ENCODE measurements around the gene RETREG1. TPM values are rescaled to one million over a fixed set of nuclear protein-coding genes. Genes with fewer than 3 reads are reported as not detected.
A peak's percentile ranks its signal among the peaks of the same experiment; 100 is the strongest.
"Not testable (repeated sequence)": the region's sequence is repeated elsewhere in the genome, so short reads cannot be mapped to it uniquely, and the experiment has no call there.

Gene RETREG1
- total RNA-seq, 1 donor from 2014 or later = 3.0 TPM

GRCh38 chr5:16617274-16617968 lies 624 bp upstream of the RETREG1 start:
- H3K9ac ChIP-seq = no peak overlapping the region
- H3K4me1 Mint-ChIP-seq = peaks cover 11% of the 10 kb centered on the region

GRCh38 chr5:16615741-16616535 lies 859 bp downstream of the RETREG1 start:
- no peak overlapping the region for H3K27ac ChIP-seq
- H3K4me3 Mint-ChIP-seq = peak overlapping the region; percentile 89
- no peaks in the 10 kb centered on the region for H3K36me3 ChIP-seq
- no peaks in the 10 kb centered on the region for H3K9me3 ChIP-seq (ENCODE audit: low read depth)
- peaks cover 54% of the 10 kb centered on the region for H3K27me3 ChIP-seq
- H3K4me3 ChIP-seq = peak overlapping the region; percentile 84
- no peaks in the 10 kb centered on the region for H4K20me1 ChIP-seq (ENCODE audit: low read depth)
- peak overlapping the region; percentile 64 for H3K27ac Mint-ChIP-seq
- DNase-seq (ENCODE audit: low spot score) = peak; percentile 21
- H3K4me1 ChIP-seq = peaks cover 13% of the 10 kb centered on the region
- TF ChIP-seq EZH2 (IDR thresholded peaks at IDR 0.05) = peak; percentile 77
- no peak for TF ChIP-seq CTCF (IDR thresholded peaks at IDR 0.05)
- H3F3A ChIP-seq (ENCODE audit: low read depth) = peaks cover 4% of the 10 kb centered on the region
- peak overlapping the region; percentile 88 for H3K4me2 ChIP-seq
- H3K9ac ChIP-seq = no peak overlapping the region
- H3K9me3 Mint-ChIP-seq = peaks cover 1% of the 10 kb centered on the region
- peaks cover 22% of the 10 kb centered on the region for H3K27me3 Mint-ChIP-seq (ENCODE audit: insufficient read depth, low read depth)
- peaks cover 11% of the 10 kb centered on the region for H3K4me1 Mint-ChIP-seq
- H3K79me2 ChIP-seq (ENCODE audit: low read depth) = no peaks in the 10 kb centered on the region
- no peaks in the 10 kb centered on the region for H3K36me3 Mint-ChIP-seq
- peak overlapping the region; percentile 99 for H2AFZ ChIP-seq (replicated peaks)

More at GRCh38 chr5:16617274-16617968, 624 bp upstream of the RETREG1 start:
- peak; percentile 42 for DNase-seq (ENCODE audit: low spot score)
- Histone ChIP-seq H3K9me3 (ENCODE audit: low read depth) (no peaks in the 10 kb centered on the region), H2AFZ (replicated peaks) (peak overlapping the region; percentile 99), H3K4me2 (peak overlapping the region; percentile 88), H3K27me3 (peaks cover 54% of the 10 kb centered on the region), H3K27ac (no peak overlapping the region), H3K4me1 (peaks cover 13% of the 10 kb centered on the region), H3F3A (ENCODE audit: low read depth) (peaks cover 4% of the 10 kb centered on the region), H3K4me3 (peak overlapping the region; percentile 84), H3K79me2 (ENCODE audit: low read depth) (no peaks in the 10 kb centered on the region), H4K20me1 (ENCODE audit: low read depth) (no peaks in the 10 kb centered on the region), H3K36me3 (no peaks in the 10 kb centered on the region)
- Mint-ChIP-seq H3K27me3 (ENCODE audit: insufficient read depth, low read depth) (peaks cover 21% of the 10 kb centered on the region), H3K27ac (no peak overlapping the region), H3K9me3 (no peaks in the 10 kb centered on the region), H3K36me3 (no peaks in the 10 kb centered on the region), H3K4me3 (no peak overlapping the region)
- TF ChIP-seq EZH2 (IDR thresholded peaks at IDR 0.05) (no peak), CTCF (IDR thresholded peaks at IDR 0.05) (no peak), EZH2phosphoT487 (IDR thresholded peaks at IDR 0.05) (no peak)

GRCh38 chr5:16612007-16612406 lies 4.8 kb downstream of the RETREG1 start:
- Mint-ChIP-seq H3K4me3 (no peak overlapping the region), H3K36me3 (no peaks in the 10 kb centered on the region), H3K27ac (no peak overlapping the region), H3K9me3 (peaks cover 4% of the 10 kb centered on the region), H3K27me3 (ENCODE audit: insufficient read depth, low read depth) (peaks cover 22% of the 10 kb centered on the region), H3K4me1 (peaks cover 15% of the 10 kb centered on the region)
- TF ChIP-seq EZH2 (IDR thresholded peaks at IDR 0.05) = no peak
- TF ChIP-seq EZH2phosphoT487 (IDR thresholded peaks at IDR 0.05) = no peak
- TF ChIP-seq CTCF (IDR thresholded peaks at IDR 0.05) = no peak
- Histone ChIP-seq H3K9me3 (ENCODE audit: low read depth) (no peaks in the 10 kb centered on the region), H3K4me2 (no peak overlapping the region), H4K20me1 (ENCODE audit: low read depth) (no peaks in the 10 kb centered on the region), H3K27ac (no peak overlapping the region), H3K4me3 (no peak overlapping the region), H3F3A (ENCODE audit: low read depth) (peaks cover 4% of the 10 kb centered on the region), H3K27me3 (peaks cover 29% of the 10 kb centered on the region), H2AFZ (replicated peaks) (no peak overlapping the region), H3K36me3 (no peaks in the 10 kb centered on the region), H3K9ac (no peak overlapping the region), H3K79me2 (ENCODE audit: low read depth) (no peaks in the 10 kb centered on the region), H3K4me1 (peaks cover 13% of the 10 kb centered on the region)
- no peak for DNase-seq (ENCODE audit: low spot score)

GRCh38 chr5:16610896-16611295 lies 5.9 kb downstream of the RETREG1 start:
- peaks cover 18% of the 10 kb centered on the region for H3K27me3 ChIP-seq
- not testable (repeated sequence) for H4K20me1 ChIP-seq (ENCODE audit: low read depth); H3K9me3 ChIP-seq (ENCODE audit: low read depth); H2AFZ ChIP-seq (replicated peaks); H3K27ac Mint-ChIP-seq; H3K4me3 Mint-ChIP-seq; H3K4me3 ChIP-seq; DNase-seq (ENCODE audit: low spot score); H3K4me1 ChIP-seq; H3K27ac ChIP-seq; H3K36me3 ChIP-seq; H3K79me2 ChIP-seq (ENCODE audit: low read depth); H3K4me2 ChIP-seq; H3K9ac ChIP-seq; H3K36me3 Mint-ChIP-seq; H3F3A ChIP-seq (ENCODE audit: low read depth); H3K9me3 Mint-ChIP-seq
- H3K27me3 Mint-ChIP-seq (ENCODE audit: insufficient read depth, low read depth) = peaks cover 24% of the 10 kb centered on the region
- peaks cover 11% of the 10 kb centered on the region for H3K4me1 Mint-ChIP-seq

All from neural progenitor cell (in vitro differentiated cells).